Neuron (in vitro differentiated cells): ENCODE results near the gene LSG1.
"Not testable (repeated sequence)": the region's sequence is repeated elsewhere in the genome, so short reads cannot be mapped to it uniquely, and the experiment has no call there.

Experiments
- H2AFZ ChIP-seq: one replicate; pipeline ENCODE4 v1.6.1; 2013; ENCODE audit warnings: low read depth, mild to moderate bottlenecking, inconsistent platforms, low read length, moderate library complexity
- H3K27me3 ChIP-seq: one replicate; pipeline ENCODE4 v1.6.1; 2013; ENCODE audit warnings: low read length; ENCODE audit not compliant: insufficient read depth
- H3K36me3 ChIP-seq: one replicate; pipeline ENCODE4 v1.6.1; 2013; ENCODE audit warnings: low read length; ENCODE audit not compliant: insufficient read depth
- H3K4me1 ChIP-seq: one replicate; pipeline ENCODE4 v1.6.1; 2013; ENCODE audit warnings: low read length; ENCODE audit not compliant: insufficient read depth
- H3K4me3 ChIP-seq: 2 replicates; pipeline ENCODE4 v1.5.1; 2013; ENCODE audit warnings: mild to moderate bottlenecking, low read length, moderate library complexity
- H3K9me3 ChIP-seq: one replicate; pipeline ENCODE4 v1.6.1; 2013; ENCODE audit warnings: low read length

LSG1 gene

DNA sequence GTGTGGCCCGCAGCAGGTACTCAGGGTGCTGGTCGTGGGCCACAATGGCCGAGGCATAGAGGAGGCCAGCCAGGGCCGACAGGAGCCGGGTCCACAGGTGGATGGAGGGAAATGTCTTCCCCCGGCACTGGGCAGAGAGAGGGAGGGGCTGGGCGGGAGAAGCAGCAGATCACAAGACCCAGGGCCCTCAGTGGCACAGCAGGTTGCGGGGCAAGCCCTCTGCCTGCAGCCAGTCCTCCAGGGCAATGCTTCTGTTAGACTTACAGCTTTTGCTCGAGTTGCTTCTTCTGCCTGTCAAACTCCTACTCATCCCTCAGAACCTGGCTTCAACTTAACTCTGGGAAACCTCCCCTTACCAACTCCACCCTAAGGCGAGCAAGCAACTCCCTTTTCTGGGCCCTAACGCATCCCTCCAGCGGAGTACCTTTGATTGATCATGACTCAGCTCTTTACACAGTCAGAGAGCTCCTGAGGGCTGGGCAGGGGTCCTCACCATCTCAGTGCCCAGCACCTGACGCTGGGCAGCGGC, 54.8 kb downstream of the LSG1 start:
- Histone ChIP-seq H3K27me3 (no peaks in the 10 kb centered on the region), H2AFZ (no peak overlapping the region), H3K9me3 (no peaks in the 10 kb centered on the region), H3K4me3 (no peak overlapping the region), H3K36me3 (peaks cover 8% of the 10 kb centered on the region), H3K4me1 (no peaks in the 10 kb centered on the region)

DNA sequence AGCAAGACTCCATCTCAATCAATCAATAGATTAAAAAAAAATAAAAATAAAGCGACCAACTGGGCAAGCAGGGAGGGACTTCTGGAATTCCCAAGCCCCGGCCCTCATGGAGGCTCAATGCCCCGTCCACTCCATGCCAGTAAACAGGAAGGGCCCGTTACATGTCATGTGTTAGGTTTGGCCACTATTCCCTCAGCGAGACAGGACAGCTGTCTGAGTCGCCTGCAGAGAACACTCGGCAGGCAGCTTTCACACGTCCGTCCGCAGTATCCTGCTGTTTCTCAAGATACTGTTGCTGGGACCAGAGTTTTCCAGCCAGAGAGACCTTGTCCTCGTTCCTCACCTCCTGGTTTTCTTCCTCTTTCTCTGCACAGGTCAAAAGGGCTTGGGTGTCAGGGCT, 56.8 kb downstream of the LSG1 start:
- Histone ChIP-seq H3K36me3 (peaks cover 8% of the 10 kb centered on the region), H3K27me3 (no peaks in the 10 kb centered on the region)

DNA sequence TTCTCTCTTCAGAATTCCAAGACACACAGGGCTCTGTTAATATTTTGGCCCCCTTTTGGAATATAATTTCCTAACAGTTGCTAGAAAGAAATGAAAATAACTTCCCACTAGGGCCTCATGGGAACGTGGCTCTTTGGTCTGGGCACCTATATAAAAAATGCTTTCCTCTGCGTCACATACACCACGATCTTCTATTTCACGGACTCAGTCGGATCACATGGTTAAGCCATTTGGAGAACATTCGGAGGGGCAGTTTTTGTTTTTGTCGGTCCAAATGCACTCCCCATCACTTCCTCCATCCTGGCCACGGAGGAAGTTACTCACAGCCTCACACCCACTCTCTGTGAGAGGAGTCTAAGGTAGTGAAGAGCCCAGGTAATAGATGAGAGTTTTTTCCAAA, 59.8 kb downstream of the LSG1 start:
- no peaks in the 10 kb centered on the region for H3K27me3 ChIP-seq
- no peaks in the 10 kb centered on the region for H3K9me3 ChIP-seq
- no peak overlapping the region for H3K4me3 ChIP-seq
- H3K36me3 ChIP-seq, result peaks cover 11% of the 10 kb centered on the region
- H3K4me1 ChIP-seq, result no peaks in the 10 kb centered on the region
- H2AFZ ChIP-seq, result no peak overlapping the region

More for the DNA sequence above, 56.8 kb downstream of the LSG1 start:
- no peak overlapping the region for H2AFZ ChIP-seq
- no peaks in the 10 kb centered on the region for H3K4me1 ChIP-seq
- no peak overlapping the region for H3K4me3 ChIP-seq
- no peaks in the 10 kb centered on the region for H3K9me3 ChIP-seq

DNA sequence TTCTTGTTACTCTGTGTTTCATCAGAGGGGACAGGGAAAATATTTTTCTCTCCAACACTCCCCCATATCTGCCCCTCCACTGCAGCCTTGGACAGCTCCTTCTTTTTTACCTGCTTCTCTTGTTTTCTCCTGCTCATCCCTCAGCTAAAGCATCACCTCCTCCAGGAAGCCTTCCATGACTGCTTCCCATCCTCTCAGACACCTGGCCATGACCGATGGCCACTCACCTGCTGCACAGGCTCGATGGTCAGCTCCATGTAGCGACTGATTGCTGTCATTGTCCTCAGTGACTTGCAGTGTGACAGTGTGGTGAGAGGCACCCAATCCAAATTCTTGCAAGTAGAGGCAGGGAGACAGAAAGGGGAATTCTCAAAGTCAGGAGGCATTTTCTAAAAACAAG, 61.3 kb downstream of the LSG1 start:
- Histone ChIP-seq H3K4me3 (no peak overlapping the region), H3K36me3 (peaks cover 11% of the 10 kb centered on the region), H3K9me3 (no peaks in the 10 kb centered on the region), H2AFZ (no peak overlapping the region), H3K27me3 (no peaks in the 10 kb centered on the region), H3K4me1 (no peaks in the 10 kb centered on the region)

DNA sequence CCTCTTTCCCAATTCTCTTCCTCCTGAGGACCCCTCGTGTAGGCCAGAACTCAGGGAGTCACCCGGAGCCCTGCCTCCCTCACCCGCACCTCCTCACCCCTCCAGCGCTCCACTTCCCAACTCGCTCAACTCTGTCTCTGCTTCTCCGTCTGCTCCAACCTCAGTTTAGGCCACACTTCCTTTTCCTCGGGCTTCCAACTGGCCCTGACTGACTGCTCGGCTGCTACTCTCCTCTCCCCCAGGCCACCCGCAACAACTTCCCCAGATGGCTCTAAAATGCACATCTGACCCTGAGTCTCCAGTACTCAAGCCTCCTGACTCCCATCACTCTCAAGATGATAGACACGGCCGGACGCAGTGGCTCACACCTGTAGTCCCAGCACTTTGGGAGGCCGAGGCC, 62.4 kb downstream of the LSG1 start:
- Histone ChIP-seq H3K4me1 (no peaks in the 10 kb centered on the region), H3K9me3 (no peaks in the 10 kb centered on the region), H3K27me3 (no peaks in the 10 kb centered on the region), H3K36me3 (peaks cover 9% of the 10 kb centered on the region), H2AFZ (no peak overlapping the region), H3K4me3 (no peak overlapping the region)

DNA sequence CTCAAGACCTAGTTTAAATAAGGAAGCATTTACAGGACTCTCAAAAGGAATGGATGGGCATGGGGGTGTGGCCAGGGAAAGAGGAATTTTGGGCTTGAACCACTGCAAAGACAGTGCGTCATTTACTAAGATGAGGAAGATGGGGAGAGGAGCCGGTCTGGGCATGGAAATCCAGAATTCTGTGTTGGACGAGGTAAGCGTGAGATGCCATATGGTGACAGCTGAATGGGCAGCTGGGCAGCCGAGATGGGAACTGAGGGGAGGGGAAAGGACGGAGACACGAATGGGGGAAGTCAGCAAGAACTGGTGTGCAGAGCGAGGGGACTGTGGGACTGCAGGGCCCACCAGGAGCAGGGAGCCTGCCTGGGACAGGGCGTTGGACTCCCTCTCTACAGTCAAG, 63.0 kb downstream of the LSG1 start:
- no peaks in the 10 kb centered on the region for H3K4me1 ChIP-seq
- H3K36me3 ChIP-seq, result peaks cover 10% of the 10 kb centered on the region
- no peaks in the 10 kb centered on the region for H3K9me3 ChIP-seq
- H3K4me3 ChIP-seq, result no peak overlapping the region
- H3K27me3 ChIP-seq, result no peaks in the 10 kb centered on the region
- no peak overlapping the region for H2AFZ ChIP-seq

DNA sequence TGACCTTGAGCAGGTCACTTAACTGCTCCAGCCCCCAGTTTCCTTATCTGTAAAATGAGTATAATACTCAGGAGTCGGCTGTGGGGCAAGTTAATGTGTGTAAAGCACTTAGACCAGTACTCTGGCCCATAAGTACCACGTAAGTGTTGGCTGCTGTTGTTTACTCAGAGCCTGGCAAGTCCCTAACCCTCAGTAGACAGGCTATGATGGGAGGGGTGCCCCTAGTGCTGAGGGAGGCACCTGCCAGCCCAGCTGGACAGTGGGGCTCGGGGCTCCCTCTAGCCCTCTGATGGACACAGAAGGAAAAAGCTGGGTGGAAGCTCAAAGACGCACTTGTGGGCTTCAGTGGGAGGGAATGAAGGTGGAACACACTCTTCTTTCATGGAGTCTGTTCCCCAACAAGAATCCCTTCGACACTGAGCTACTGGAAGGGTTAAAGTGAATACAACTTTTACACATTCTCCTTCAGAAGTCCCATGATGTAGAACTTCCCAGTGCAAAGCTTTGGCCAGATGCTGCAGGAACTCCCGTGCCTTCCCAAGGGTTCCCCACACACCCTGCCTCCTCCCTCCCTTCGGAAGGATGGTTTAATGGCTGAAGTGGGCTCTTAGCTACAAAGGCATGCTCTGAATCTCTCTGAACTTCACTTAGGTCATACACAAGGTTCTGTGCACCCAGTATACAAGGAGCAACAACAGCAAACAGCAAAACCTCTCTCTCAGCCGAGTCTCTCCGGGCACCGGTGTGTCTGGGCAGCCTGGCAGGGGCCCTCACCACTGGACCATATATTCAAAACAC, 64.2 kb downstream of the LSG1 start:
- no peak overlapping the region for H2AFZ ChIP-seq
- H3K4me1 ChIP-seq, result no peaks in the 10 kb centered on the region
- H3K9me3 ChIP-seq, result no peaks in the 10 kb centered on the region
- H3K27me3 ChIP-seq, result no peaks in the 10 kb centered on the region
- H3K4me3 ChIP-seq, result no peak overlapping the region
- peaks cover 14% of the 10 kb centered on the region for H3K36me3 ChIP-seq

DNA sequence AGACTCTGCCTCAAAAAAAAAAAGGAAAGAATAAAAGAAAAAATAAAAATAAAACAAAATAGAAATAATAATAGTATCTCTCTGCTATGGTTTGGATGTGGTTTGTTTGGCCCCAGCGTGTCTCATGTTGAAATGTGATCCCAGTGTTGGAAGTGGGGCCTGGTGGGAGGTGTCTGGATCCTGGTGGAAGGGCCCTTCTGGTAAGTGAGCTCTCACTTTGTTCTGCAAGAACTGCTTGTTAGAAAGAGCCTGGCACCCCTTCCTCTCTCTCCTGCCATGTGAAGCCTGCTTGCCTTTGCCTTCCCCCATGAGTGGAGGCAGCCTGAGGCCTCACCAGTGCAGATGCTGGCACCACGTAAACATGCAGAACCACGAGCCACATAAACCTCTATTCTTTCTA, 65.0 kb downstream of the LSG1 start:
- Histone ChIP-seq H3K4me3 (no peak overlapping the region), H2AFZ (no peak overlapping the region), H3K4me1 (no peaks in the 10 kb centered on the region), H3K36me3 (peaks cover 15% of the 10 kb centered on the region), H3K27me3 (no peaks in the 10 kb centered on the region), H3K9me3 (no peaks in the 10 kb centered on the region)

DNA sequence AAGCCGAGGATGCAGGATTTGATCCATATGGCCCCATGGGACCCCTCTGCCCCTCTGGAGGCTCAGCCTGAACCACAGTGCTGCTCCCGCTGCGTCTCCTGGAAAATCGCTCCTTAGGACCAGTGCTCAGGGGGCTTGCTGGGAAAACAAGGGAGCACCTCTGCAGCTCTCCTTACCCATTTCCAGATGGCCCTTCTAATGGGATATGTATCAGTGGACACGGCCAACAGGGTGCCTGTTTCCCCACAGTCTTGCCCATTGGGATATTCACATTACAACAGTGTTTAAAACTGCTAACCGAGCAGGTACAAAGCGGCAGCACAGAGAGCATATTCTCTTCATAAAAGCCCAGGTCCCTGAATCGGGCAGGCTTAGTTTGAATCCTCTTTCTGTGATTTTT, 65.8 kb downstream of the LSG1 start:
- Histone ChIP-seq H3K4me3 (no peak overlapping the region), H3K36me3 (peaks cover 19% of the 10 kb centered on the region), H3K9me3 (no peaks in the 10 kb centered on the region), H2AFZ (no peak overlapping the region), H3K27me3 (no peaks in the 10 kb centered on the region), H3K4me1 (no peaks in the 10 kb centered on the region)

DNA sequence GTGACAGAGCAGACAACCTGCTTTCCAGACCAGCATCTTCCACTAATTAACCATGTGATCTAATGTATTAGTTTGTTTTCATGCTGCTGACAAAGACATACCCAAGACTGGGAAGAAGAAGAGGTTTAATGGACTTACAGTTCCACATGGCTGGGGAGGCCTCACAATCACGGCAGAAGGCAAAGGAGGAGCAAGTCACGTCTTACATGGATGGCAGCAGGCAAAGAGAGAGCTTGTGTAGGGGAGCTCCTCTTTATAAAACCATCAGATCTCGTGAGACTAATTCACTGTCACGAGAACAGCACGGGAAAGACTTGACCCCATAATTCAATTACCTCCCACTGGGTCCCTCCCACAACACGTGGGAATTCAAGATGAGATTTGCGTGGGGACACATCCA, 66.7 kb downstream of the LSG1 start:
- H3K36me3 ChIP-seq, result peaks cover 19% of the 10 kb centered on the region
- H3K4me1 ChIP-seq, H2AFZ ChIP-seq, H3K9me3 ChIP-seq, H3K4me3 ChIP-seq, H3K27me3 ChIP-seq: not testable (repeated sequence)

DNA sequence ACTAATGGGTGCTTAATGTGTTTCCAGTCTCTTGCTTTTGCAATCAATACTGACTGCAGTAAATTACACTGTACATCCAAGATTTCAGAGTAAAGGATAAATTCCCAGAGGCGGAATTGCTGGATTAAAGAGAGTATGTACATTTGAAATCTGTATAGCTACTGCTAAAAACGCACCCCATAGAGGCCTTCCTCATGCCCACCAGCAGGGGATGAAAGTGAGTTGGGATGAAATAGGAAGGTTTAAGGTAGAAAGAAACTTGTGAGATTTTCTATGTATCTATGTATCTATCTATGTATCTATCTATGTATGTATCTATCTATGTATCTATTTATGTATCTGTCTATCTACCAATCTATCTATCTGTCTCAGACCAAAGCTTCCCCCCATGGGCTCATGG, 67.2 kb downstream of the LSG1 start:
- Histone ChIP-seq H2AFZ (no peak overlapping the region), H3K9me3 (no peaks in the 10 kb centered on the region), H3K36me3 (peaks cover 19% of the 10 kb centered on the region), H3K27me3 (no peaks in the 10 kb centered on the region), H3K4me3 (no peak overlapping the region), H3K4me1 (no peaks in the 10 kb centered on the region)

DNA sequence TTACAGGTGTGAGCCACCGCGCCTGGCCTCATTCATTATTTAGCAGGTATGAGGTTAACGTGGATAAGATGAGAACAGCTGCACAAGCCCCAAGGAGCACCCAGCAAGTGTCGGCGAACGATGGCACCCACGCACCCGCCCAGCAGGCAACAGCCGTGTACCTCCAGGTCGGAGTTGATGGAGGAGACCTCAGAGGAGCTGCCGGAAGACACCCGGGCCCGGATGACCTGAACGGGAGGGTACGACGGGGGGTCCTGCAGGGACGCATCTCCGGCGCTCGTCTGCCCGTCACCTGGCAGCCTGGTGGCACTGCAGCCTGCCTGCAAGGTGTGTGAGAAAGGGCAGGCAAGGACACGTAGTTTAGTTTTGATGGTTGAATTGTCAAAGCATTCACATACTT, 67.9 kb downstream of the LSG1 start:
- Histone ChIP-seq H3K4me1 (no peaks in the 10 kb centered on the region), H3K27me3 (no peaks in the 10 kb centered on the region), H3K9me3 (no peaks in the 10 kb centered on the region), H2AFZ (no peak overlapping the region), H3K4me3 (no peak overlapping the region), H3K36me3 (peaks cover 20% of the 10 kb centered on the region)

DNA sequence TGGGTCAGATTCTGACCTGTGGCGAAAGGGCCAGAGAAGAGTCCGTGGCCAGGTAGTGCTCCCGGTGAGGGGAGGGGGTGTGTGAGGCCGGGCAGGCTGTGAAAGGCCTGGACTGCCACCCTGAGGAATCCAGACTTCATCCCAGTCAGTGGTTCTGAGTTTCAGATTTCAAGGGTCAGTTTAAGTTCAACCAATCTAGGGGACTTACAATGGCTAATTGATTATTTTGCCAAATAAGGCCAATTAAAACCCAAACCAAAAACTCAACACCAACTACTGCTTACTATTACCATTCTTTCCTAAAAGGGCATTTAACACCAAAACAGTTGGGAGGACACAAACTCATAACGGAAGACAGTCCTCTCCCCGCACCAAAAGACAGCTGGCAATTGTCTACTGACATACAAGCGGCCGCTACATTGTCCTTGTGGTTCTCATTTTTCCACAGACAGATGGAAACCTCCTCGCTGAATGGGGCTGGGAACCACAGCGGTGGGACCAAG, 69.3 kb downstream of the LSG1 start:
- Histone ChIP-seq H3K27me3 (no peaks in the 10 kb centered on the region), H3K4me1 (no peaks in the 10 kb centered on the region), H3K9me3 (no peaks in the 10 kb centered on the region), H3K36me3 (peaks cover 18% of the 10 kb centered on the region), H3K4me3 (no peak overlapping the region), H2AFZ (no peak overlapping the region)
